Measurements from ENCODE around the gene FIGN. TPM values are rescaled to one million over a fixed set of nuclear protein-coding genes. Genes with fewer than 3 reads are reported as not detected.

Gene FIGN
- total RNA-seq, 3 donors from 2014 or later: 2.6 to 13.9 (median 5.0) TPM

DNA sequence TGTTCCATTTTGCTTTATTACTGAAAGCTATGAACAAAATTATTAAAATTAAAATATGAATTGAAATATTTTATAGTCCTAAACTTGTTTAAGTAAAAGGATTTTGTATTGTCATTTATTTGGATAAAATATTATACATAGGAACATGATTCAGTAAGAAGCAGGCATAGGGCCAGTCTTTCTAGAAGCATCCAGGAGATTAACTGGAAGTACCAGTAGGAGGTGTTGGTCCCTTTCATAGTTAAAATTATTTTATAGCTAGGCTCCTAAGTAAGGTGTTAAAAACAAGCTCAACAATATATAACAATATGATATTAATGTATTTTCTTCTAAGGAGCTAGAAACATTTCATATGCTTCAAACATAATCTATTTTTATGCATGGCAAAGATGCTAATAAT lies 43.7 kb downstream of the FIGN start:
- intact Hi-C loops (cut with DNase I; ENCODE audit: low total_unique reads): no loop called here
- Histone ChIP-seq H3K4me1 (no peaks in the 10 kb centered on the region), H3K27me3 (no peaks in the 10 kb centered on the region), H3K9me3 (no peaks in the 10 kb centered on the region), H3K27ac (no peak overlapping the region), H3K4me3 (no peak overlapping the region), H3K36me3 (no peaks in the 10 kb centered on the region)
- no peak for DNase-seq (ENCODE audit: low spot score in 2 of 2)
- TF ChIP-seq POLR2A (IDR thresholded peaks at IDR 0.05) (no peak), POLR2AphosphoS5 (IDR thresholded peaks at IDR 0.05) (no peak)
- TF ChIP-seq, protein P1, sequence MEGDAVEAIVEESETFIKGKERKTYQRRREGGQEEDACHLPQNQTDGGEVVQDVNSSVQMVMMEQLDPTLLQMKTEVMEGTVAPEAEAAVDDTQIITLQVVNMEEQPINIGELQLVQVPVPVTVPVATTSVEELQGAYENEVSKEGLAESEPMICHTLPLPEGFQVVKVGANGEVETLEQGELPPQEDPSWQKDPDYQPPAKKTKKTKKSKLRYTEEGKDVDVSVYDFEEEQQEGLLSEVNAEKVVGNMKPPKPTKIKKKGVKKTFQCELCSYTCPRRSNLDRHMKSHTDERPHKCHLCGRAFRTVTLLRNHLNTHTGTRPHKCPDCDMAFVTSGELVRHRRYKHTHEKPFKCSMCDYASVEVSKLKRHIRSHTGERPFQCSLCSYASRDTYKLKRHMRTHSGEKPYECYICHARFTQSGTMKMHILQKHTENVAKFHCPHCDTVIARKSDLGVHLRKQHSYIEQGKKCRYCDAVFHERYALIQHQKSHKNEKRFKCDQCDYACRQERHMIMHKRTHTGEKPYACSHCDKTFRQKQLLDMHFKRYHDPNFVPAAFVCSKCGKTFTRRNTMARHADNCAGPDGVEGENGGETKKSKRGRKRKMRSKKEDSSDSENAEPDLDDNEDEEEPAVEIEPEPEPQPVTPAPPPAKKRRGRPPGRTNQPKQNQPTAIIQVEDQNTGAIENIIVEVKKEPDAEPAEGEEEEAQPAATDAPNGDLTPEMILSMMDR (IDR thresholded peaks at IDR 0.05): no peak

DNA sequence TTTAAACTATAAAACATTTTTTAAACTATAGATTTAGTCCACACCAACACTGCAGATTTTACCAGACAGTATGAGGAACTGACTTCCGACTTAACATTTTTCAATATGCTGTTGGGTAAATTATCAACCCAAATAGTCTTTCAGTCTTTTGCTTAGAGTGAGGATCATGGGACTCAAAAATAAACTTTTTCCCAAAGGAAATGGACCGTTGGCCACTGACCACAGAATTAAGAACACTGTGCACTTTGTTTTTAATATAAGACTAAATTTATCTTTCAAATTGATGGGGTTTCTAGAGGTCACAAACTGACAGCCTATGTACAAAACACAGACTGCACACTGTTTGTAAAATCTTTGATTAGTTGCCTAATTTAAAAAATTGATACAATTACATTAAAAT lies 44.9 kb downstream of the FIGN start:
- Histone ChIP-seq H3K4me3 (no peak overlapping the region), H3K36me3 (no peaks in the 10 kb centered on the region), H3K27me3 (no peaks in the 10 kb centered on the region), H3K4me1 (no peaks in the 10 kb centered on the region), H3K9me3 (no peaks in the 10 kb centered on the region), H3K27ac (no peak overlapping the region)
- intact Hi-C loops (cut with DNase I; ENCODE audit: low total_unique reads): no loop called here
- no peak for DNase-seq (ENCODE audit: low spot score in 2 of 2)
- TF ChIP-seq, protein P1 (IDR thresholded peaks at IDR 0.05): no peak
- no peak for TF ChIP-seq POLR2A (IDR thresholded peaks at IDR 0.05)
- no peak for TF ChIP-seq POLR2AphosphoS5 (IDR thresholded peaks at IDR 0.05)

DNA sequence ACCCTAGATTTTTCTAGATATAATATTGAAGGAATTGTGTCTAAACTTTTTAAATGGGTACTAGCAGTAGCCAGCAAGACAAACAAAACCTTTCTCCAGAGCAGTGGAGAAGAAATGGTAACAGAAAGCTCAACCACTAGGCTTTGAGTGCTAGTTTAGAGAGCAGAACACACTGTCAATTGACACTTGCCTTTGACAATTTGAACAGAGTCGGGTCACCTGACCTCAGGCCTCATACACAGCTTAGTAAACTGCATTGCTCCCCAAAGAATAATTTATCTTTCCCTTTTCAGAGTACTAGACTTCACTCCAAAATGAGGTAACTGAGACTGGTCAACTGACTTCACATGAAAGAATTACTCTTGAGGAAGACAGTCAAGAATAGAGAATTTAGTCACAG lies 48.6 kb downstream of the FIGN start:
- no peak for DNase-seq (ENCODE audit: low spot score in 2 of 2)
- Histone ChIP-seq H3K27ac (no peak overlapping the region), H3K4me1 (no peaks in the 10 kb centered on the region), H3K9me3 (no peaks in the 10 kb centered on the region), H3K4me3 (no peak overlapping the region), H3K36me3 (no peaks in the 10 kb centered on the region), H3K27me3 (no peaks in the 10 kb centered on the region)
- intact Hi-C loops (cut with DNase I; ENCODE audit: low total_unique reads): no loop called here
- TF ChIP-seq POLR2A (IDR thresholded peaks at IDR 0.05) (no peak), POLR2AphosphoS5 (IDR thresholded peaks at IDR 0.05) (no peak)

DNA sequence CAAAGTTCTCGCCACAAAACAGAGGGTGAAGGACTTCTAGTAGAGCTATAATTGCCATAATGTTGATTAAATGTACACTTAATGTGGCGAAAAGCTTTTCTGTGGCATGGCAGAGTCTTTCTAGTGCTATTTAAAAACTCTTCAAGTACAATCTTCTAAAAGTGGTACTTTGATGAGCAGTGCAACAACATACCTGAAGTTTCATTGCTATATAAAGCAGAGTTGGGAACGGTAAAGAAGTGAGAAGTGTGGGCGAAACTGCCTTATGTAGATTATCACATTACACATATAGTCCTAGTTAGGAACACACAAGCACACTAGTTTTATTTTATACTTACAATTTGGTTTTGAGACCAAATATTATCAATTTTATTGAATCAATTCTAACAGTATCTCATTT lies 49.5 kb downstream of the FIGN start:
- H3K4me1 ChIP-seq: no peaks in the 10 kb centered on the region
- no peak overlapping the region for H3K27ac ChIP-seq
- TF ChIP-seq POLR2A (IDR thresholded peaks at IDR 0.05) (no peak), POLR2AphosphoS5 (IDR thresholded peaks at IDR 0.05) (no peak)
- TF ChIP-seq, protein P1 (IDR thresholded peaks at IDR 0.05): no peak

DNA sequence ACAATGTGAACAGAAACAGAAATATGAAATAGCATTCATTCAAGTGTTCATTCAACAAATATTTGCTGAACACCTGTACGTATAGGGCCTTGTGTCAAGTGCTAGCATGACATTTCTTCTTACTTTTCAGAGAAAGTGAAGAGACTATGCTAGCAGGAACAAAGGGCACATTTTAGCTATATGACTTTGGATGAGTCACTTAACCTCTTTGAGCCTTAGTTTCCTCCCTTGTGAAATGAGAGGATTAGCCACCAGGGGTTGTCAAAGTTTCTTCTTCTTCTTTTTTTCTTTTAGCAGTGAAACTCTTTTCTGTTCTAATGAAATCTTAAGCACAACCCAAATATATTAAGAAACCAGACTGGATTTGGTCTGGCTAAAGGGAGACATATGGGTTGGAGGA lies 53.1 kb downstream of the FIGN start:
- H3K36me3 ChIP-seq: no peaks in the 10 kb centered on the region
- intact Hi-C loops (cut with DNase I; ENCODE audit: low total_unique reads): no loop called here
- no peak for TF ChIP-seq POLR2A (IDR thresholded peaks at IDR 0.05)
- TF ChIP-seq POLR2AphosphoS5 (IDR thresholded peaks at IDR 0.05): no peak
- TF ChIP-seq, protein P1 (IDR thresholded peaks at IDR 0.05): no peak
- H3K9me3 ChIP-seq: no peaks in the 10 kb centered on the region
- no peaks in the 10 kb centered on the region for H3K4me1 ChIP-seq
- no peaks in the 10 kb centered on the region for H3K27me3 ChIP-seq
- H3K4me3 ChIP-seq: no peak overlapping the region
- no peak overlapping the region for H3K27ac ChIP-seq
- DNase-seq (ENCODE audit: low spot score in 2 of 2): no peak

More for the DNA sequence above, 49.5 kb downstream of the FIGN start:
- intact Hi-C loops (cut with DNase I; ENCODE audit: low total_unique reads): no loop called here
- no peak for DNase-seq (ENCODE audit: low spot score in 2 of 2)
- H3K4me3 ChIP-seq: no peak overlapping the region
- no peaks in the 10 kb centered on the region for H3K36me3 ChIP-seq
- H3K9me3 ChIP-seq: no peaks in the 10 kb centered on the region
- no peaks in the 10 kb centered on the region for H3K27me3 ChIP-seq

DNA sequence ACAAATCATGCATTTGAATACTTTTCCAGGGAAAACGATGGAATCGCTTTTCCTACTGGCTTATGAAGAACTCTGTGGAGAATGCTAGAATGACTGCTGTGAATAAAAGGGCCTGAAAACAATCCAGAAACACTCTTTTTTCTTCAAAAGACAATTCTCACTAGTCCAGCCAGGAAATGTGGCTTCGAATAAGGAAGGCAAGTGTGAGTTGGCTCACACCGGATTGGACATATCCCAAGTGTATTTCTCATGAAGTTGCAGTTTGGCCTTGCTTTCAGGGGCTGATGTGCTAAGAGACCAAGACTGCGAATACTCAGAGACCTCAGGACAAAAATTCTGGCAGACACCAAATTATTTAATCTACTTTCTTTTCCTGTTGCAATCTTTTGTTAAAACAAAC lies 54.1 kb downstream of the FIGN start:
- Histone ChIP-seq H3K27me3 (no peaks in the 10 kb centered on the region), H3K27ac (no peak overlapping the region), H3K4me1 (no peaks in the 10 kb centered on the region), H3K4me3 (no peak overlapping the region), H3K9me3 (no peaks in the 10 kb centered on the region), H3K36me3 (no peaks in the 10 kb centered on the region)
- TF ChIP-seq POLR2A (IDR thresholded peaks at IDR 0.05) (no peak), POLR2AphosphoS5 (IDR thresholded peaks at IDR 0.05) (no peak)
- TF ChIP-seq, protein P1 (IDR thresholded peaks at IDR 0.05): no peak
- intact Hi-C loops (cut with DNase I; ENCODE audit: low total_unique reads): no loop called here
- no peak for DNase-seq (ENCODE audit: low spot score in 2 of 2)

All from breast epithelium (tissue), 4 donors.